HepG2 (cell line): ENCODE results near the gene CD101. TPM values are rescaled to one million over a fixed set of nuclear protein-coding genes. Genes with fewer than 3 reads are reported as not detected.

Experiments
- ATAC-seq: fragments of 200-7000 bp; cut with Tn5 transposase; 3 replicates; pipeline ENCODE4 v1.9.1; 2020; ENCODE audit warnings: mild to moderate bottlenecking, moderate library complexity
- BruUV-seq: library from RNA; stranded (reverse); fragments of 400-500 nt; replicated peaks from 2 replicates; lab custom pipeline; 2021; lab: Mats Ljungman, UMichigan
- CTCF ChIA-PET: fragments of 300-600 bp; formaldehyde crosslinking; extraction: SDS; loops from one replicate; lab custom pipeline; 2021; ENCODE audit warnings: low total read pairs, inconsistent platforms, low intra/inter-chr PET ratio; lab: Yijun Ruan, JAX
- POLR2A ChIA-PET: fragments of 350-600 bp; sonication (Branson Sonifier 250); formaldehyde crosslinking; loops from one replicate; lab custom pipeline; 2020; ENCODE audit warnings: antibody characterized with exemption, inconsistent platforms; lab: Yijun Ruan, JAX
- DNase-seq: peaks from one replicate; pipeline ENCODE4 v3.0.0-alpha.2; 2015; ENCODE audit warnings: low spot score
- FAIRE-seq: peaks from 3 replicates; lab custom pipeline; 2011; peaks lifted over from hg19 to GRCh38; lab: Jason Lieb, UNC
- H2AFZ ChIP-seq: one replicate; pipeline ENCODE4 v1.6.1; 2011; ENCODE audit warnings: low read length, inconsistent platforms
- H3K27ac ChIP-seq: fragments of 300-600 bp; 3 replicates; pipeline ENCODE4 v1.8.0; 2011; ENCODE audit warnings: mixed run types, mild to moderate bottlenecking, mixed read lengths, low read length, inconsistent platforms; ENCODE audit not compliant: insufficient read depth; ENCODE audit errors: extremely low read length
- H3K27me3 ChIP-seq, 2 experiments: fragments of 200-600 bp in 1 of 2; 2 replicates in 1 of 2; 3 replicates in 1 of 2; pipeline versions ENCODE4 v1.6.0 to v1.8.0; 2011; ENCODE audit warnings: low read length in 2 of 2, mild to moderate bottlenecking in 2 of 2, moderate library complexity in 2 of 2, inconsistent platforms in 1 of 2; ENCODE audit not compliant: insufficient read depth in 2 of 2, control insufficient read depth in 1 of 2
- H3K36me3 ChIP-seq, 2 experiments: fragments of 200-600 bp in 1 of 2; replicated peaks in 1 of 2; 2 replicates in 1 of 2; 3 replicates in 1 of 2; pipeline versions ENCODE4 v1.5.1 to v1.8.0; 2011; ENCODE audit warnings: low read length in 2 of 2, inconsistent platforms in 1 of 2; ENCODE audit not compliant: insufficient read depth in 2 of 2, control insufficient read depth in 1 of 2
- H3K4me1 ChIP-seq: 2 replicates; pipeline ENCODE4 v1.5.1; 2012; ENCODE audit warnings: low read length, inconsistent platforms; ENCODE audit not compliant: insufficient read depth
- H3K4me2 ChIP-seq: 2 replicates; pipeline ENCODE4 v1.6.0; 2011; ENCODE audit warnings: low read depth, low read length, inconsistent platforms
- H3K4me3 ChIP-seq, 3 experiments: fragments of 200-600 bp in 1 of 3; sonication (generic), shearing (Covaris generic) in 1 of 3; replicated peaks in 1 of 3; 2 replicates each; pipeline ENCODE4 v1.5.1; 2011 to 2016; ENCODE audit warnings: low read length in 3 of 3, inconsistent platforms in 2 of 3, low read depth in 2 of 3, mild to moderate bottlenecking in 2 of 3, control low read depth in 1 of 3, mixed read lengths in 1 of 3; ENCODE audit not compliant: insufficient read depth in 1 of 3
- H3K79me2 ChIP-seq: one replicate; pipeline ENCODE4 v1.6.1; 2011; ENCODE audit warnings: low read length, inconsistent platforms; ENCODE audit not compliant: insufficient read depth
- H3K9ac ChIP-seq: 2 replicates; pipeline ENCODE4 v1.6.0; 2011; ENCODE audit warnings: mild to moderate bottlenecking, low read depth, low read length, inconsistent platforms; ENCODE audit not compliant: insufficient read depth
- H3K9me3 ChIP-seq: 2 replicates; pipeline ENCODE4 v1.5.1; 2012; ENCODE audit warnings: mild to moderate bottlenecking, low read length
- H4K20me1 ChIP-seq: 2 replicates; pipeline ENCODE4 v1.6.0; 2011; ENCODE audit warnings: inconsistent platforms, mild to moderate bottlenecking, low read length, moderate library complexity; ENCODE audit not compliant: insufficient read depth
- JARID2 ChIP-seq: sonication (generic); formaldehyde crosslinking; IDR thresholded peaks from 2 replicates; pipeline ENCODE4 v1.8.1; 2023; ENCODE audit warnings: missing genetic modification reagents, inconsistent platforms; ENCODE audit not compliant: insufficient replicate concordance
- SKI ChIP-seq: fragments of 450-650 bp; IDR thresholded peaks from one replicate; pipeline ENCODE4 v1.6.1; 2018; ENCODE audit warnings: mild to moderate bottlenecking; ENCODE audit not compliant: partially characterized antibody
- ZNF446 ChIP-seq: sonication (generic); formaldehyde crosslinking; IDR thresholded peaks from 2 replicates; pipeline ENCODE4 v1.5.0; 2020; ENCODE audit warnings: mild to moderate bottlenecking, missing genetic modification reagents
- ZNF510 ChIP-seq: sonication (generic); formaldehyde crosslinking; IDR thresholded peaks from 2 replicates; pipeline ENCODE4 v1.4.0; 2020; ENCODE audit warnings: low read depth, mild to moderate bottlenecking, missing genetic modification reagents
- ZNF512 ChIP-seq: sonication (generic); formaldehyde crosslinking; IDR thresholded peaks from 2 replicates; pipeline ENCODE4 v1.4.0; 2020; ENCODE audit warnings: mild to moderate bottlenecking, missing genetic modification reagents
- ZNF530 ChIP-seq: sonication (generic); formaldehyde crosslinking; IDR thresholded peaks from 2 replicates; pipeline ENCODE4 v1.5.0; 2020; ENCODE audit warnings: low read depth, mild to moderate bottlenecking, missing genetic modification reagents
- ZNF678 ChIP-seq: sonication (generic); formaldehyde crosslinking; IDR thresholded peaks from 2 replicates; pipeline ENCODE4 v1.4.0; 2020; ENCODE audit warnings: mild to moderate bottlenecking, missing genetic modification reagents
- ZNF850 ChIP-seq: sonication (generic); formaldehyde crosslinking; conservative IDR thresholded peaks from 2 replicates; pipeline ENCODE4 v1.9.0; 2021; ENCODE audit warnings: mild to moderate bottlenecking, missing genetic modification reagents
- ZZZ3 ChIP-seq: sonication (generic); formaldehyde crosslinking; IDR thresholded peaks from 2 replicates; pipeline ENCODE4 v1.4.0; 2020; ENCODE audit warnings: missing genetic modification reagents, mild to moderate bottlenecking, borderline replicate concordance
- WGBS: methylation state at CpG from one replicate; pipeline ENCODE4 v1.1.6; 2017; ENCODE audit warnings: low lambda C conversion rate; 5-methylcytosine and 5-hydroxymethylcytosine counted together
- in situ Hi-C: cut with HindIII; loops from 2 replicates; pipeline ENCODE4 v1.10.0; 2017; ENCODE audit warnings: low pct_unique_long_range_greater_than_20kb; ENCODE audit not compliant: extremely low pct_ligation_motif_present
- intact Hi-C: fragments of 100-400 bp; cut with micrococcal nuclease; formaldehyde crosslinking; loops from one replicate; pipeline ENCODE4 v1.10.0; 2022; ENCODE audit not compliant: unreplicated experiment
- polyA plus RNA-seq, 8 experiments: library from polyadenylated mRNA; depleted of rRNA in 3 of 8; stranded (reverse) in 7 of 8; unstranded in 1 of 8; fragments of >200 nt; fragmentation: Illumina TruSeq in 4 of 8; extraction: Trizol in 4 of 8; gene quantifications; 2 replicates each; pipeline versions ENCODE4 v1.2.1 to v1.2.3, GENCODE V29; 2011 to 2016; ENCODE audit warnings: low read depth in 4 of 8, missing spikeins in 1 of 8, mixed read lengths in 1 of 8; ENCODE audit not compliant: insufficient read depth in 1 of 8
- total RNA-seq, 5 experiments: library from RNA; depleted of rRNA; stranded (reverse); fragments of >200 nt; fragmentation: Illumina TruSeq; extraction: Trizol; gene quantifications; 2 replicates each; pipeline ENCODE4 v1.2.3, GENCODE V29; 2016; ENCODE audit warnings: low read depth in 1 of 5
- TF ChIP-seq, protein P1 (sequence below): IDR thresholded peaks from 2 replicates; pipeline ENCODE4 v1.6.1; 2016; ENCODE audit warnings: mild to moderate bottlenecking, missing biosample characterization, missing genetic modification reagents
- TF ChIP-seq, protein P2 (sequence below), 2 experiments: sonication (generic) in 1 of 2; formaldehyde crosslinking in 1 of 2; IDR thresholded peaks; 2 replicates each; pipeline versions ENCODE4 v1.4.0 to v1.6.1; 2016 to 2020; ENCODE audit warnings: borderline replicate concordance in 1 of 2, low read depth in 1 of 2, mild to moderate bottlenecking in 1 of 2, missing genetic modification reagents in 1 of 2

The CD101 gene
- total and polyA plus RNA-seq, 2 of the 13 experiments (the other 11 are each of a cell fraction or from before 2014, with no cell fraction given) = 0.05 to 0.09 TPM

DNA sequence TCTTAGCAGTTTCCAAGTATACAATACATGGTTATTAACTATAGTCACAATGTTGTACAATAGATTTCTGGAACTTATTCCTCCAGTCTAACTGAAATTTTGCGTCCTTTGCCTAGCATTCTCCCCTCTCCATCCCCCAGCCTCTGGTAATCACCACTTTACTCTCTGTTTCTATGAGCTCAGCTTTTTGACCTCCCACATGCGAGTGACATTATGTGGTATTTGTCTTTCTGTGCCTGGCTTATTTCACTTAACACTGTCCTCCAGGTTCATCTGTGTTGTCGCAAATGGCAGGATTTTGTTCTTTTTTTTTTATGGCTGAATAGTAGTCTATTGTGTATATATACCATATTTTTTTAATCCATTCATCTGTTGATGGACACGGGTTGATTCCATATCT lies 43.9 kb upstream of the CD101 start:
- H3K4me3 ChIP-seq = no peak overlapping the region
- BruUV-seq = no TSS peak
- no peaks in the 10 kb centered on the region for H3K9me3 ChIP-seq
- ChIA-PET CTCF (no interaction called here), POLR2A (no interaction called here)
- ATAC-seq (no peak), FAIRE-seq (no peak), DNase-seq (no peak)
- no peak overlapping the region for H3K9ac ChIP-seq
- H4K20me1 ChIP-seq = no peaks in the 10 kb centered on the region
- H3K36me3 ChIP-seq = no peaks in the 10 kb centered on the region; a peak in 1 of 5 replicates
- 72% methylated on average over 4 of the region's 4 CpGs for WGBS
- in situ Hi-C loops = no loop called here
- H3K27me3 ChIP-seq = no peaks in the 10 kb centered on the region; a peak in 1 of 5 replicates
- intact Hi-C loops = no loop called here
- no peak overlapping the region for H2AFZ ChIP-seq
- H3K79me2 ChIP-seq = no peaks in the 10 kb centered on the region
- H3K4me1 ChIP-seq = peaks cover 9% of the 10 kb centered on the region
- no peak overlapping the region for H3K4me2 ChIP-seq
- no peak overlapping the region for H3K27ac ChIP-seq
- TF ChIP-seq ZNF850 (no peak), SKI (no peak), JARID2 (CRISPR knock-in tag) (no peak), ZNF678 (no peak)

DNA sequence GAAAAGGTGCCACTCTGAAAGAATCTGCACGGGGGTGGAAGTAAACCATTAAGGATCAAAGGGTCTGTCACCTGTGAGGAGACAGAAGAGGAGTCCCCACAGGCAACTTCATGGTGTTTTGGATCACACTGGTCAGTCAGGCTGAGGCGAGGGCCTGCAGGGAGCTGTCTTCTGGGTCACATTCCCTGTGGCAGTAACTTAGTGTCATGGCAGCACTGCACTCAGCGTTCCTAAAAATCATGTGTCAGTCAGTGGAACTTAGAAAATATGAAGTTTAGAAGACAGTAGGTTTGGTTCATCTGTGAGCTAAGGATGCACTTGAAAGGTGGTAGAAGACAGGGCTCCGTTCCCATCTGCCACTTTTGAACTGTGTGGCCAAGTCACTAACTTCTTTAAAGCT lies 43.5 kb upstream of the CD101 start:
- in situ Hi-C loops (no loop called here), intact Hi-C loops (no loop called here)
- ATAC-seq = no peak
- Histone ChIP-seq H3K4me2 (no peak overlapping the region), H3K27me3 (no peaks in the 10 kb centered on the region; a peak in 1 of 5 replicates), H3K9me3 (no peaks in the 10 kb centered on the region), H3K9ac (no peak overlapping the region), H3K36me3 (no peaks in the 10 kb centered on the region; a peak in 1 of 5 replicates), H3K4me3 (no peak overlapping the region), H4K20me1 (no peaks in the 10 kb centered on the region), H3K79me2 (no peaks in the 10 kb centered on the region), H3K27ac (no peak overlapping the region), H2AFZ (no peak overlapping the region), H3K4me1 (peaks cover 9% of the 10 kb centered on the region)
- no peak for DNase-seq
- no peak for FAIRE-seq
- ChIA-PET POLR2A (no interaction called here), CTCF (no interaction called here)
- 22% methylated on average over 4 of the region's 4 CpGs for WGBS
- no TSS peak for BruUV-seq
- no peak for TF ChIP-seq ZNF512 (CRISPR knock-in tag)
- TF ChIP-seq ZZZ3 (CRISPR knock-in tag) = no peak
- TF ChIP-seq ZNF530 = no peak
- TF ChIP-seq, protein P1, sequence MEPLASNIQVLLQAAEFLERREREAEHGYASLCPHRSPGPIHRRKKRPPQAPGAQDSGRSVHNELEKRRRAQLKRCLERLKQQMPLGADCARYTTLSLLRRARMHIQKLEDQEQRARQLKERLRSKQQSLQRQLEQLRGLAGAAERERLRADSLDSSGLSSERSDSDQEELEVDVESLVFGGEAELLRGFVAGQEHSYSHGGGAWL (CRISPR knock-in tag) = no peak
- no peak for TF ChIP-seq ZNF510 (CRISPR knock-in tag)
- TF ChIP-seq ZNF446 (CRISPR knock-in tag) = no peak
- TF ChIP-seq, protein P2, sequence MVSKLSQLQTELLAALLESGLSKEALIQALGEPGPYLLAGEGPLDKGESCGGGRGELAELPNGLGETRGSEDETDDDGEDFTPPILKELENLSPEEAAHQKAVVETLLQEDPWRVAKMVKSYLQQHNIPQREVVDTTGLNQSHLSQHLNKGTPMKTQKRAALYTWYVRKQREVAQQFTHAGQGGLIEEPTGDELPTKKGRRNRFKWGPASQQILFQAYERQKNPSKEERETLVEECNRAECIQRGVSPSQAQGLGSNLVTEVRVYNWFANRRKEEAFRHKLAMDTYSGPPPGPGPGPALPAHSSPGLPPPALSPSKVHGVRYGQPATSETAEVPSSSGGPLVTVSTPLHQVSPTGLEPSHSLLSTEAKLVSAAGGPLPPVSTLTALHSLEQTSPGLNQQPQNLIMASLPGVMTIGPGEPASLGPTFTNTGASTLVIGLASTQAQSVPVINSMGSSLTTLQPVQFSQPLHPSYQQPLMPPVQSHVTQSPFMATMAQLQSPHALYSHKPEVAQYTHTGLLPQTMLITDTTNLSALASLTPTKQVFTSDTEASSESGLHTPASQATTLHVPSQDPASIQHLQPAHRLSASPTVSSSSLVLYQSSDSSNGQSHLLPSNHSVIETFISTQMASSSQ (IDR thresholded peaks at IDR 0.05; ENCODE audit: low read depth) = no peak
- TF ChIP-seq, protein P2 (CRISPR knock-in tag; IDR thresholded peaks at IDR 0.05; ENCODE audit: borderline replicate concordance) = no peak
